Gastroesophageal sphincter (tissue), 3 donors: ENCODE measurements around the gene VPS26B.

Source experiments
- POLR2A ChIP-seq, 2 donors: fragments of 450-650 bp; IDR thresholded peaks; one replicate each; pipeline ENCODE4 v1.6.1; 2017; ENCODE audit warnings: antibody characterized with exemption in 2 of 2, mild to moderate bottlenecking in 2 of 2, moderate library complexity in 1 of 2
- POLR2AphosphoS5 ChIP-seq: sonication (generic); formaldehyde crosslinking; IDR thresholded peaks from one replicate; pipeline ENCODE4 v1.6.1; 2017; ENCODE audit warnings: antibody characterized with exemption
- TF ChIP-seq, protein P1 (sequence below), 4 experiments: fragments of 200-600 bp in 2 of 4; fragments of 450-650 bp in 2 of 4; sonication (generic) in 1 of 4; IDR thresholded peaks; one replicate each; pipeline ENCODE4 v1.5.1; 2017 to 2019; ENCODE audit warnings: antibody characterized with exemption in 4 of 4, mild to moderate bottlenecking in 2 of 4, moderate library complexity in 2 of 4

DNA sequence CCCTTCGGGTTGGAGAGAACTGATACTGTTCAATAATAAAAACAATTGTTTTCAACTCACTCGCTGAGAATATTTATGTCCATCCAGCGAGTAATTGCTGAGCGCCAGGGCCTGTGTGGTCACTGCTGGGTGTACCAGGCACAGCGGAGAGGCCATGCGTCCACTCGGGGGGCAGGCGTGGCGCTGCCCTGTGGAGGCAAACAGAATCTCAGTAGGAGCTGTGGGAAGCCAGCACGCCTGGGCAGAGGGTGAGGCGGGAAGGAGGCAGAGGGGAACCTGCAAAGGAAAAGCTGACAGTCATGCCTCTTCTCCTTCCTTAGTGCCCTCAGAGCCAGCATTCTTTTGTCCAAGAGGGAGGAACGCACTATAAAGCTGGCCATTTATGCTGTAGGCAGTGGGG, 63.1 kb downstream of the VPS26B start:
- no peak for TF ChIP-seq POLR2AphosphoS5
- no peak for TF ChIP-seq POLR2A (IDR thresholded peaks at IDR 0.05)
- TF ChIP-seq, protein P1, sequence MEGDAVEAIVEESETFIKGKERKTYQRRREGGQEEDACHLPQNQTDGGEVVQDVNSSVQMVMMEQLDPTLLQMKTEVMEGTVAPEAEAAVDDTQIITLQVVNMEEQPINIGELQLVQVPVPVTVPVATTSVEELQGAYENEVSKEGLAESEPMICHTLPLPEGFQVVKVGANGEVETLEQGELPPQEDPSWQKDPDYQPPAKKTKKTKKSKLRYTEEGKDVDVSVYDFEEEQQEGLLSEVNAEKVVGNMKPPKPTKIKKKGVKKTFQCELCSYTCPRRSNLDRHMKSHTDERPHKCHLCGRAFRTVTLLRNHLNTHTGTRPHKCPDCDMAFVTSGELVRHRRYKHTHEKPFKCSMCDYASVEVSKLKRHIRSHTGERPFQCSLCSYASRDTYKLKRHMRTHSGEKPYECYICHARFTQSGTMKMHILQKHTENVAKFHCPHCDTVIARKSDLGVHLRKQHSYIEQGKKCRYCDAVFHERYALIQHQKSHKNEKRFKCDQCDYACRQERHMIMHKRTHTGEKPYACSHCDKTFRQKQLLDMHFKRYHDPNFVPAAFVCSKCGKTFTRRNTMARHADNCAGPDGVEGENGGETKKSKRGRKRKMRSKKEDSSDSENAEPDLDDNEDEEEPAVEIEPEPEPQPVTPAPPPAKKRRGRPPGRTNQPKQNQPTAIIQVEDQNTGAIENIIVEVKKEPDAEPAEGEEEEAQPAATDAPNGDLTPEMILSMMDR (IDR thresholded peaks at IDR 0.05) = no peak
